Right atrium auricular region (tissue), 2 donors: ENCODE measurements around the gene ZNF485. TPM values are rescaled to one million over a fixed set of nuclear protein-coding genes. Genes with fewer than 3 reads are reported as not detected.

Experiments
- DNase-seq: peaks from one replicate; pipeline ENCODE4 v3.0.0-alpha.2; 2019; ENCODE audit warnings: low spot score
- H3K27ac ChIP-seq, 2 donors: fragments of 200-600 bp; sonication (generic); 1 replicate in 1 of 2; 2 replicates in 1 of 2; pipeline ENCODE4 v1.5.1; 2016 to 2019
- H3K27me3 ChIP-seq, 2 donors: fragments of 200-600 bp; sonication (generic); one replicate each; pipeline versions ENCODE4 v1.5.1 to v1.6.0; 2017 to 2019
- H3K36me3 ChIP-seq: fragments of 200-600 bp; sonication (generic); one replicate; pipeline ENCODE4 v1.5.1; 2016
- H3K4me1 ChIP-seq, 2 donors: fragments of 200-600 bp; sonication (generic); one replicate each; pipeline versions ENCODE4 v1.5.1 to v1.6.0; 2017 to 2019
- H3K4me3 ChIP-seq, 2 donors: fragments of 200-600 bp; sonication (generic); 1 replicate in 1 of 2; 2 replicates in 1 of 2; pipeline ENCODE4 v1.5.1; 2017 to 2019; ENCODE audit warnings: mild to moderate bottlenecking in 1 of 2, moderate library complexity in 1 of 2
- H3K9me3 ChIP-seq, 2 donors: fragments of 200-600 bp; sonication (generic); one replicate each; pipeline ENCODE4 v1.5.1; 2019
- CTCF ChIP-seq, 2 donors: fragments of 200-600 bp; sonication (generic); IDR thresholded peaks; one replicate each; pipeline ENCODE4 v1.5.1; 2019; ENCODE audit warnings: antibody characterized with exemption in 2 of 2
- total RNA-seq, 2 donors: library from RNA; depleted of rRNA; stranded (reverse); fragments of >200 nt; gene quantifications; one replicate each; pipeline ENCODE4 v1.1.0, GENCODE V29; 2016

The ZNF485 gene
- 1 to 10 TPM in 1 of 2 donors, under 1 TPM in 1; 0.98 to 1.1 TPM for total RNA-seq

GRCh38 chr10:43606323-43607198 lies at the start of gene ZNF485:
Gene ZNF485 (plus strand): TSS chr10:43606438. CDS start chr10:43607051, 613 bp downstream.
- peak in 1 of 2 donors; percentile 39 for TF ChIP-seq CTCF (IDR thresholded peaks at IDR 0.05)
- Histone ChIP-seq H3K9me3 (no peaks in the 10 kb centered on the region), H3K27ac (peak within 1 kb of the TSS; percentile 59 to 63)

GRCh38 chr10:43557214-43557613 lies 49.0 kb upstream of the ZNF485 start:
- DNase-seq: no peak
- no peak for TF ChIP-seq CTCF (IDR thresholded peaks at IDR 0.05)
- Histone ChIP-seq H3K4me1 (no peaks in the 10 kb centered on the region), H3K36me3 (peaks cover 14% of the 10 kb centered on the region), H3K4me3 (no peak overlapping the region), H3K27ac (no peak overlapping the region), H3K27me3 (no peaks in the 10 kb centered on the region), H3K9me3 (no peaks in the 10 kb centered on the region)

More at GRCh38 chr10:43606323-43607198, at the start of gene ZNF485:
- DNase-seq: peak; percentile 68
- peaks cover 0 to 10% of the 10 kb centered on the region in 2 donors for H3K4me1 ChIP-seq
- H3K36me3 ChIP-seq: peaks cover 10% of the 10 kb centered on the region
- H3K4me3 ChIP-seq: peak within 1 kb of the TSS; percentile 77 to 96
- no peaks in the 10 kb centered on the region for H3K27me3 ChIP-seq

- no peaks in the 10 kb centered on the region for H3K36me3 ChIP-seq
- H3K4me3 ChIP-seq: no peak overlapping the region
Measured at GRCh38 chr10:43569681-43570080, 36.6 kb upstream of the ZNF485 start.

GRCh38 chr10:43570971-43571370 lies 35.3 kb upstream of the ZNF485 start:
- Histone ChIP-seq H3K36me3 (no peaks in the 10 kb centered on the region), H3K4me3 (no peak overlapping the region), H3K9me3 (no peaks in the 10 kb centered on the region), H3K4me1 (peaks cover 0 to 17% of the 10 kb centered on the region in 2 donors), H3K27me3 (no peaks in the 10 kb centered on the region), H3K27ac (no peak overlapping the region)
- no peak for DNase-seq
- TF ChIP-seq CTCF (IDR thresholded peaks at IDR 0.05): no peak

More at GRCh38 chr10:43569681-43570080, 36.6 kb upstream of the ZNF485 start:
- DNase-seq: no peak
- Histone ChIP-seq H3K9me3 (no peaks in the 10 kb centered on the region), H3K27ac (no peak overlapping the region), H3K4me1 (peaks cover 0 to 13% of the 10 kb centered on the region in 2 donors), H3K27me3 (no peaks in the 10 kb centered on the region)
- TF ChIP-seq CTCF (IDR thresholded peaks at IDR 0.05): no peak

GRCh38 chr10:43573250-43574000 lies 32.8 kb upstream of the ZNF485 start:
- H3K4me1 ChIP-seq: peaks cover 0 to 17% of the 10 kb centered on the region in 2 donors
- peak overlapping the region; percentile 64 to 74 for H3K4me3 ChIP-seq
- H3K27me3 ChIP-seq: no peaks in the 10 kb centered on the region
- H3K36me3 ChIP-seq: no peaks in the 10 kb centered on the region
- no peak for TF ChIP-seq CTCF (IDR thresholded peaks at IDR 0.05)
- H3K9me3 ChIP-seq: no peaks in the 10 kb centered on the region
- peak overlapping the region; percentile 68 to 80 for H3K27ac ChIP-seq
- no peak for DNase-seq
